Superior temporal gyrus (tissue), 1 donor: Measurements from ENCODE around the gene ACSL6.

Experiments
- DNase-seq: peaks from one replicate; pipeline ENCODE4 v3.0.0-alpha.2; 2016; ENCODE audit errors: extremely low spot score

The ACSL6 gene

GRCh38 chr5:132011622-132012343 is at the start of gene ACSL6:
Gene ACSL6, minus strand, starts transcription at chr5:132011658. Its CDS starts 105 bp downstream, at chr5:132011553.
- no peak for DNase-seq

- DNase-seq, result no peak
Observed at GRCh38 chr5:132060501-132061161, 49.2 kb upstream of the ACSL6 start, which contains the start of gene IL3. Gene IL3, plus strand, starts transcription at chr5:132060655. Its CDS starts 52 bp downstream, at chr5:132060707.

- DNase-seq, result no peak
Observed at GRCh38 chr5:132059696-132060500, 48.4 kb upstream of the ACSL6 start.

GRCh38 chr5:132059043-132059695 is 47.7 kb upstream of the ACSL6 start:
- DNase-seq, result no peak

- no peak for DNase-seq
Observed at GRCh38 chr5:132058646-132059042, 47.2 kb upstream of the ACSL6 start.

GRCh38 chr5:132057498-132058255 is 46.2 kb upstream of the ACSL6 start:
- no peak for DNase-seq

- no peak for DNase-seq
Observed at GRCh38 chr5:132056610-132057497, 45.4 kb upstream of the ACSL6 start.

- no peak for DNase-seq
Observed at GRCh38 chr5:132055808-132056609, 44.6 kb upstream of the ACSL6 start.

- DNase-seq, result no peak
Observed at GRCh38 chr5:132055441-132055807, 44.0 kb upstream of the ACSL6 start.

- DNase-seq, result no peak
Observed at GRCh38 chr5:132054697-132055440, 43.4 kb upstream of the ACSL6 start.

GRCh38 chr5:132054031-132054696 is 42.7 kb upstream of the ACSL6 start:
- no peak for DNase-seq

- no peak for DNase-seq
Observed at GRCh38 chr5:132053483-132053882, 42.0 kb upstream of the ACSL6 start.

- no peak for DNase-seq
Observed at GRCh38 chr5:132052520-132052919, 41.1 kb upstream of the ACSL6 start.

GRCh38 chr5:132050661-132051552 is 39.4 kb upstream of the ACSL6 start:
- no peak for DNase-seq

- no peak for DNase-seq
Observed at GRCh38 chr5:132050136-132050535, 38.7 kb upstream of the ACSL6 start.

GRCh38 chr5:132049559-132049958 is 38.1 kb upstream of the ACSL6 start:
- no peak for DNase-seq

- no peak for DNase-seq
Observed at GRCh38 chr5:132049093-132049492, 37.6 kb upstream of the ACSL6 start.
